CD4-positive, alpha-beta T cell treated with Interleukin-4 for 1 hour (primary cell): ENCODE data around the gene FXYD5.
A peak's percentile ranks its signal among the peaks of the same experiment; 100 is the strongest.

ENCODE experiments used
- DNase-seq, 2 donors: peaks; one replicate each; pipeline ENCODE4 v3.0.0-alpha.2; 2020 to 2022

Gene FXYD5

GRCh38 chr19:35154525-35155406, at the start of gene FXYD5:
Gene FXYD5, plus strand, starts transcription at chr19:35154735. Its CDS starts 816 bp downstream, at chr19:35155551.
- peak; percentile 69 to 72 for DNase-seq

GRCh38 chr19:35105047-35105410, 49.5 kb upstream of the FXYD5 start:
- no peak for DNase-seq

- DNase-seq, result no peak
Measured at GRCh38 chr19:35105411-35106290, 48.9 kb upstream of the FXYD5 start.

GRCh38 chr19:35106291-35106583, 48.3 kb upstream of the FXYD5 start:
- no peak for DNase-seq

- no peak for DNase-seq
Measured at GRCh38 chr19:35106898-35107541, 47.5 kb upstream of the FXYD5 start.

- no peak for DNase-seq
Measured at GRCh38 chr19:35107545-35107944, 47.0 kb upstream of the FXYD5 start.

GRCh38 chr19:35108730-35109129, 45.8 kb upstream of the FXYD5 start:
- no peak for DNase-seq

- DNase-seq, result no peak
Measured at GRCh38 chr19:35109395-35110112, 45.0 kb upstream of the FXYD5 start.

- no peak for DNase-seq
Measured at GRCh38 chr19:35110974-35111373, 43.6 kb upstream of the FXYD5 start.

GRCh38 chr19:35112995-35113688, 41.4 kb upstream of the FXYD5 start:
- no peak for DNase-seq

- DNase-seq, result peak; percentile 71 to 72
Measured at GRCh38 chr19:35114353-35115176, 40.0 kb upstream of the FXYD5 start.

GRCh38 chr19:35115177-35115951, 39.2 kb upstream of the FXYD5 start, which contains the start of gene FXYD3:
Gene FXYD3, plus strand, starts transcription at chr19:35115823. Its CDS starts 3,554 bp downstream, at chr19:35119377.
- no peak for DNase-seq

- no peak for DNase-seq
Measured at GRCh38 chr19:35116072-35116801, 38.3 kb upstream of the FXYD5 start.

GRCh38 chr19:35117116-35117515, 37.4 kb upstream of the FXYD5 start:
- DNase-seq, result no peak

- DNase-seq, result no peak
Measured at GRCh38 chr19:35117799-35118198, 36.7 kb upstream of the FXYD5 start.

GRCh38 chr19:35118268-35119020, 36.1 kb upstream of the FXYD5 start:
- DNase-seq, result no peak

- no peak for DNase-seq
Measured at GRCh38 chr19:35119091-35119490, 35.4 kb upstream of the FXYD5 start.

- no peak for DNase-seq
Measured at GRCh38 chr19:35119578-35120155, 34.9 kb upstream of the FXYD5 start.
